Measurements from ENCODE around the gene PSG7. TPM values are rescaled to one million over a fixed set of nuclear protein-coding genes. Genes with fewer than 3 reads are reported as not detected.
"Not testable (repeated sequence)": the region's sequence is repeated elsewhere in the genome, so short reads cannot be mapped to it uniquely, and the experiment has no call there.

The PSG7 gene
- total RNA-seq, 1 experiment from 2014 or later = not detected

- H3K4me3 ChIP-seq (ENCODE audit: insufficient read depth, low read depth, low read length); DNase-seq; H3K36me3 ChIP-seq (replicated peaks; ENCODE audit: control insufficient read depth, insufficient read depth, low read length); H3K27me3 ChIP-seq (ENCODE audit: control insufficient read depth, insufficient read depth, low read length): not testable (repeated sequence)
Measured at GRCh38 chr19:42898656-42899055, 38.4 kb downstream of the PSG7 start.

GRCh38 chr19:42897729-42898128 is 39.3 kb downstream of the PSG7 start:
- not testable (repeated sequence) for H3K36me3 ChIP-seq (replicated peaks; ENCODE audit: control insufficient read depth, insufficient read depth, low read length); H3K4me3 ChIP-seq (ENCODE audit: insufficient read depth, low read depth, low read length); DNase-seq; H3K27me3 ChIP-seq (ENCODE audit: control insufficient read depth, insufficient read depth, low read length)

- H3K27me3 ChIP-seq (ENCODE audit: control insufficient read depth, insufficient read depth, low read length); H3K4me3 ChIP-seq (ENCODE audit: insufficient read depth, low read depth, low read length); DNase-seq: not testable (repeated sequence)
Measured at GRCh38 chr19:42890446-42890845, 46.6 kb downstream of the PSG7 start.

GRCh38 chr19:42887876-42888445 is 49.0 kb downstream of the PSG7 start:
- H3K4me3 ChIP-seq (ENCODE audit: insufficient read depth, low read depth, low read length); H3K27me3 ChIP-seq (ENCODE audit: control insufficient read depth, insufficient read depth, low read length); H3K36me3 ChIP-seq (replicated peaks; ENCODE audit: control insufficient read depth, insufficient read depth, low read length); DNase-seq: not testable (repeated sequence)

More at GRCh38 chr19:42890446-42890845, 46.6 kb downstream of the PSG7 start:
- H3K36me3 ChIP-seq (replicated peaks; ENCODE audit: control insufficient read depth, insufficient read depth, low read length) = not testable (repeated sequence)

GRCh38 chr19:42882730-42883129 is 54.3 kb downstream of the PSG7 start:
- not testable (repeated sequence) for H3K27me3 ChIP-seq (ENCODE audit: control insufficient read depth, insufficient read depth, low read length); H3K36me3 ChIP-seq (replicated peaks; ENCODE audit: control insufficient read depth, insufficient read depth, low read length); DNase-seq; H3K4me3 ChIP-seq (ENCODE audit: insufficient read depth, low read depth, low read length)

- not testable (repeated sequence) for H3K27me3 ChIP-seq (ENCODE audit: control insufficient read depth, insufficient read depth, low read length); DNase-seq; H3K4me3 ChIP-seq (ENCODE audit: insufficient read depth, low read depth, low read length); H3K36me3 ChIP-seq (replicated peaks; ENCODE audit: control insufficient read depth, insufficient read depth, low read length)
Measured at GRCh38 chr19:42882010-42882409, 55.0 kb downstream of the PSG7 start.

- not testable (repeated sequence) for H3K27me3 ChIP-seq (ENCODE audit: control insufficient read depth, insufficient read depth, low read length); H3K36me3 ChIP-seq (replicated peaks; ENCODE audit: control insufficient read depth, insufficient read depth, low read length); DNase-seq; H3K4me3 ChIP-seq (ENCODE audit: insufficient read depth, low read depth, low read length)
Measured at GRCh38 chr19:42881279-42881678, 55.7 kb downstream of the PSG7 start.

- not testable (repeated sequence) for DNase-seq; H3K27me3 ChIP-seq (ENCODE audit: control insufficient read depth, insufficient read depth, low read length); H3K4me3 ChIP-seq (ENCODE audit: insufficient read depth, low read depth, low read length); H3K36me3 ChIP-seq (replicated peaks; ENCODE audit: control insufficient read depth, insufficient read depth, low read length)
Measured at GRCh38 chr19:42880621-42881020, 56.4 kb downstream of the PSG7 start.

GRCh38 chr19:42879613-42880012 is 57.4 kb downstream of the PSG7 start, which contains the start of gene PSG1:
PSG1 (minus strand) TSS chr19:42879713; CDS start chr19:42879581, 132 bp downstream.
- Histone ChIP-seq H3K4me3 (ENCODE audit: insufficient read depth, low read depth, low read length) (no peak within 1 kb of the TSS), H3K36me3 (replicated peaks; ENCODE audit: control insufficient read depth, insufficient read depth, low read length) (no peaks in the 10 kb centered on the region), H3K27me3 (ENCODE audit: control insufficient read depth, insufficient read depth, low read length) (no peaks in the 10 kb centered on the region)
- no peak for DNase-seq

- not testable (repeated sequence) for DNase-seq; H3K27me3 ChIP-seq (ENCODE audit: control insufficient read depth, insufficient read depth, low read length); H3K36me3 ChIP-seq (replicated peaks; ENCODE audit: control insufficient read depth, insufficient read depth, low read length); H3K4me3 ChIP-seq (ENCODE audit: insufficient read depth, low read depth, low read length)
Measured at GRCh38 chr19:42876596-42876995, 60.4 kb downstream of the PSG7 start.

- not testable (repeated sequence) for H3K27me3 ChIP-seq (ENCODE audit: control insufficient read depth, insufficient read depth, low read length); H3K4me3 ChIP-seq (ENCODE audit: insufficient read depth, low read depth, low read length); DNase-seq; H3K36me3 ChIP-seq (replicated peaks; ENCODE audit: control insufficient read depth, insufficient read depth, low read length)
Measured at GRCh38 chr19:42875881-42876280, 61.1 kb downstream of the PSG7 start.

- not testable (repeated sequence) for DNase-seq; H3K4me3 ChIP-seq (ENCODE audit: insufficient read depth, low read depth, low read length); H3K36me3 ChIP-seq (replicated peaks; ENCODE audit: control insufficient read depth, insufficient read depth, low read length); H3K27me3 ChIP-seq (ENCODE audit: control insufficient read depth, insufficient read depth, low read length)
Measured at GRCh38 chr19:42874901-42875813, 61.9 kb downstream of the PSG7 start.

- not testable (repeated sequence) for H3K27me3 ChIP-seq (ENCODE audit: control insufficient read depth, insufficient read depth, low read length); H3K36me3 ChIP-seq (replicated peaks; ENCODE audit: control insufficient read depth, insufficient read depth, low read length); H3K4me3 ChIP-seq (ENCODE audit: insufficient read depth, low read depth, low read length); DNase-seq
Measured at GRCh38 chr19:42874136-42874535, 62.9 kb downstream of the PSG7 start.
